ENCODE results near the gene AP1G2.

GRCh38 chr14:23600322-23600707 is 32.7 kb upstream of the AP1G2 start:
- TF ChIP-seq POLR2A (IDR thresholded peaks at IDR 0.05): no peak
- no peak for TF ChIP-seq CTCF (IDR thresholded peaks at IDR 0.05)
- TF ChIP-seq POLR2AphosphoS5 (IDR thresholded peaks at IDR 0.05): no peak
